Panc1 (cell line): ENCODE data around the gene GJD4.

Experiments used
- POLR2AphosphoS5 ChIP-seq: IDR thresholded peaks from 2 replicates; pipeline ENCODE4 v1.6.1; 2012; ENCODE audit warnings: mild to moderate bottlenecking, low read depth, low read length, moderate library complexity
- TCF7L2 ChIP-seq: IDR thresholded peaks from 2 replicates; pipeline ENCODE4 v1.6.1; 2011; ENCODE audit warnings: mild to moderate bottlenecking, low read depth, low read length, inconsistent platforms
- TF ChIP-seq, protein P1 (sequence below): fragments of 450-650 bp; IDR thresholded peaks from 2 replicates; pipeline ENCODE4 v1.5.1; 2017; ENCODE audit warnings: mild to moderate bottlenecking
- TF ChIP-seq, protein P2 (sequence below), 2 experiments: IDR thresholded peaks; 2 replicates each; pipeline ENCODE4 v1.6.1; 2011 to 2012; ENCODE audit warnings: low read depth in 2 of 2, control low read depth in 1 of 2, low read length in 1 of 2, mild to moderate bottlenecking in 1 of 2, moderate library complexity in 1 of 2; ENCODE audit not compliant: insufficient read depth in 1 of 2

DNA sequence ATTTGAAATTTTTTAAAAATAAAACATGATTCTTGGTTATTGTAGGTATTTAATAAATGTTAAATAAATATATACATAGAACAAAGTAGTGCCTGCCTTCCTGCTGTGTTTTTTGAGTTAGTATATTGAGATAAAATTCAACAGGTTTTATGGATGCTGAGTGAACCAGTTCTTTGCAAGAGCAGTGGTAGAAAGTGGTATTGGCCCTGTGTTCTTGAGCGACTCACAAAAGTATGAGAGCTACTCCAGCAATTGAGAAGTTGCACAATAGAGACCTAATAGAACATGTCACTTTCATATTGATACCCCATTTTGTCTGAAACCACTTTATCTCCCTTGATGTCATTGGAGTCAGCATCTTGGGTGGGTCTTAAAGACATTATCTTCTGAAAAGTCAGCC lies 32.6 kb upstream of the GJD4 start:
- TF ChIP-seq, protein P1, sequence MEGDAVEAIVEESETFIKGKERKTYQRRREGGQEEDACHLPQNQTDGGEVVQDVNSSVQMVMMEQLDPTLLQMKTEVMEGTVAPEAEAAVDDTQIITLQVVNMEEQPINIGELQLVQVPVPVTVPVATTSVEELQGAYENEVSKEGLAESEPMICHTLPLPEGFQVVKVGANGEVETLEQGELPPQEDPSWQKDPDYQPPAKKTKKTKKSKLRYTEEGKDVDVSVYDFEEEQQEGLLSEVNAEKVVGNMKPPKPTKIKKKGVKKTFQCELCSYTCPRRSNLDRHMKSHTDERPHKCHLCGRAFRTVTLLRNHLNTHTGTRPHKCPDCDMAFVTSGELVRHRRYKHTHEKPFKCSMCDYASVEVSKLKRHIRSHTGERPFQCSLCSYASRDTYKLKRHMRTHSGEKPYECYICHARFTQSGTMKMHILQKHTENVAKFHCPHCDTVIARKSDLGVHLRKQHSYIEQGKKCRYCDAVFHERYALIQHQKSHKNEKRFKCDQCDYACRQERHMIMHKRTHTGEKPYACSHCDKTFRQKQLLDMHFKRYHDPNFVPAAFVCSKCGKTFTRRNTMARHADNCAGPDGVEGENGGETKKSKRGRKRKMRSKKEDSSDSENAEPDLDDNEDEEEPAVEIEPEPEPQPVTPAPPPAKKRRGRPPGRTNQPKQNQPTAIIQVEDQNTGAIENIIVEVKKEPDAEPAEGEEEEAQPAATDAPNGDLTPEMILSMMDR: no peak
- TF ChIP-seq, protein P2, sequence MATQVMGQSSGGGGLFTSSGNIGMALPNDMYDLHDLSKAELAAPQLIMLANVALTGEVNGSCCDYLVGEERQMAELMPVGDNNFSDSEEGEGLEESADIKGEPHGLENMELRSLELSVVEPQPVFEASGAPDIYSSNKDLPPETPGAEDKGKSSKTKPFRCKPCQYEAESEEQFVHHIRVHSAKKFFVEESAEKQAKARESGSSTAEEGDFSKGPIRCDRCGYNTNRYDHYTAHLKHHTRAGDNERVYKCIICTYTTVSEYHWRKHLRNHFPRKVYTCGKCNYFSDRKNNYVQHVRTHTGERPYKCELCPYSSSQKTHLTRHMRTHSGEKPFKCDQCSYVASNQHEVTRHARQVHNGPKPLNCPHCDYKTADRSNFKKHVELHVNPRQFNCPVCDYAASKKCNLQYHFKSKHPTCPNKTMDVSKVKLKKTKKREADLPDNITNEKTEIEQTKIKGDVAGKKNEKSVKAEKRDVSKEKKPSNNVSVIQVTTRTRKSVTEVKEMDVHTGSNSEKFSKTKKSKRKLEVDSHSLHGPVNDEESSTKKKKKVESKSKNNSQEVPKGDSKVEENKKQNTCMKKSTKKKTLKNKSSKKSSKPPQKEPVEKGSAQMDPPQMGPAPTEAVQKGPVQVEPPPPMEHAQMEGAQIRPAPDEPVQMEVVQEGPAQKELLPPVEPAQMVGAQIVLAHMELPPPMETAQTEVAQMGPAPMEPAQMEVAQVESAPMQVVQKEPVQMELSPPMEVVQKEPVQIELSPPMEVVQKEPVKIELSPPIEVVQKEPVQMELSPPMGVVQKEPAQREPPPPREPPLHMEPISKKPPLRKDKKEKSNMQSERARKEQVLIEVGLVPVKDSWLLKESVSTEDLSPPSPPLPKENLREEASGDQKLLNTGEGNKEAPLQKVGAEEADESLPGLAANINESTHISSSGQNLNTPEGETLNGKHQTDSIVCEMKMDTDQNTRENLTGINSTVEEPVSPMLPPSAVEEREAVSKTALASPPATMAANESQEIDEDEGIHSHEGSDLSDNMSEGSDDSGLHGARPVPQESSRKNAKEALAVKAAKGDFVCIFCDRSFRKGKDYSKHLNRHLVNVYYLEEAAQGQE (IDR thresholded peaks at IDR 0.05; ENCODE audit: insufficient read depth in 1 of 2, low read depth in 2 of 2, low read length in 1 of 2): no peak
- TF ChIP-seq POLR2AphosphoS5 (no peak), TCF7L2 (no peak)
